AG04449 (cell line): Measurements from ENCODE around the gene ALG9.

ENCODE experiments used
- CTCF ChIA-PET: fragments of 350-600 bp; formaldehyde crosslinking; extraction: SDS; loops from one replicate; lab custom pipeline; 2021; ENCODE audit warnings: antibody characterized with exemption; lab: Yijun Ruan, JAX
- POLR2A ChIA-PET: fragments of 400-600, 350-600 bp; formaldehyde crosslinking; extraction: SDS; loops from one replicate; lab custom pipeline; 2020; ENCODE audit warnings: antibody characterized with exemption, inconsistent platforms; lab: Yijun Ruan, JAX
- DNase-seq: peaks from one replicate; pipeline ENCODE4 v3.0.0-alpha.2; 2010; ENCODE audit warnings: low read depth, low spot score
- H3K4me3 ChIP-seq: 2 replicates; pipeline ENCODE4 v1.5.1; 2011; ENCODE audit warnings: low read depth, mild to moderate bottlenecking, control low read depth, low read length
- TF ChIP-seq, protein P1 (sequence below): IDR thresholded peaks from one replicate; pipeline ENCODE4 v1.5.1; 2011; ENCODE audit warnings: mild to moderate bottlenecking, moderate library complexity, low read length, control low read depth, inconsistent platforms; ENCODE audit not compliant: insufficient read depth; ENCODE audit errors: missing control alignments

ALG9 gene

GRCh38 chr11:111745719-111746504 is 125.5 kb downstream of the ALG9 start:
- ChIA-PET CTCF (interaction anchor here (0.6 to 2.4 kb wide), 6 partner anchors 11 to 182 kb away, joined by 3 to 9 read pairs (median 3); no protein-coding TSS in a partner anchor), POLR2A (no interaction called here)
- no peak for DNase-seq
- H3K4me3 ChIP-seq, result no peak overlapping the region
- TF ChIP-seq, protein P1, sequence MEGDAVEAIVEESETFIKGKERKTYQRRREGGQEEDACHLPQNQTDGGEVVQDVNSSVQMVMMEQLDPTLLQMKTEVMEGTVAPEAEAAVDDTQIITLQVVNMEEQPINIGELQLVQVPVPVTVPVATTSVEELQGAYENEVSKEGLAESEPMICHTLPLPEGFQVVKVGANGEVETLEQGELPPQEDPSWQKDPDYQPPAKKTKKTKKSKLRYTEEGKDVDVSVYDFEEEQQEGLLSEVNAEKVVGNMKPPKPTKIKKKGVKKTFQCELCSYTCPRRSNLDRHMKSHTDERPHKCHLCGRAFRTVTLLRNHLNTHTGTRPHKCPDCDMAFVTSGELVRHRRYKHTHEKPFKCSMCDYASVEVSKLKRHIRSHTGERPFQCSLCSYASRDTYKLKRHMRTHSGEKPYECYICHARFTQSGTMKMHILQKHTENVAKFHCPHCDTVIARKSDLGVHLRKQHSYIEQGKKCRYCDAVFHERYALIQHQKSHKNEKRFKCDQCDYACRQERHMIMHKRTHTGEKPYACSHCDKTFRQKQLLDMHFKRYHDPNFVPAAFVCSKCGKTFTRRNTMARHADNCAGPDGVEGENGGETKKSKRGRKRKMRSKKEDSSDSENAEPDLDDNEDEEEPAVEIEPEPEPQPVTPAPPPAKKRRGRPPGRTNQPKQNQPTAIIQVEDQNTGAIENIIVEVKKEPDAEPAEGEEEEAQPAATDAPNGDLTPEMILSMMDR, result no peak

DNA sequence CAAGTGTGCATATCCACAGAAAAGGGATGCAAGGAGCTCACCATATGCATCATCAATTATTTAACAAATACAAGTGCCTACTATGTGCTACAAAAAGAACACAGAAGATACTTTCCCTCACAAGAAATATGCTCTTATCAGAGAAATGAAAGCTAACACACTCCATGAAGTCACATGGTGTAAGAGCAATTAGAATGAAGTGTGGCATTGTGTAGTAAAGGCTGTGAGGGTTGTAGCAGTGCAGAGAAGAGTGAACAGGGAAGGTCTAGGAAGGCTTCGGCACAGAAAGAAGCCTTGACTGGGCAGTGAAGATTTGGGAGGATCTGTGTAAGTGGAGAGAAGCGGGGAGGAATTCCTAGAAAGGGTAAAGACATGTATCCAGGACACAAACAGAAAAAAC is 127.7 kb downstream of the ALG9 start:
- CTCF ChIA-PET, result interaction anchor here (1.1 to 2.4 kb wide), 4 partner anchors 25 to 139 kb away, joined by 3 to 9 read pairs (median 5); no protein-coding TSS in a partner anchor

DNA sequence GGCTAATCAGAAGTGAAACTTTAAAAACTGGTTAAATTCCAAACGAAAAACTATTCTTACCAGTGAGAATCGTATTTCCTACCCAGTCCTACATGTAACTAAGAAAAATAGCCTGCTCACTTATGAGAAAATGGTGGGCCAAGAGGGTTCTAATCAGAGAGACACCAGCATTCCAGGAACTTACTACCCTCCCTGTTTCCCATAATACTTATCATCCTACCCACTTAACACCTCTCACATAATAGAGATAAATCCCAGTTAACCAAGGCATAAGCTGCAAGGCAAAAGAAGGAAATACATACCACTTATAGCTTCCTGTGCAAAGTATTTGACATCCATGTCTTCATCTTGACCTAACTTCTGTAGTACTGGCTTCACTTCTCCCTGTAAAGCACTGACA is 129.6 kb downstream of the ALG9 start:
- CTCF ChIA-PET, result interaction anchor here (1.7 kb wide), 1 partner anchor 137 kb away, joined by 4 read pairs; no protein-coding TSS in a partner anchor
- DNase-seq, result no peak

More for the DNA sequence above, 127.7 kb downstream of the ALG9 start:
- DNase-seq, result no peak
- TF ChIP-seq, protein P1, result no peak
- H3K4me3 ChIP-seq, result no peak overlapping the region
- POLR2A ChIA-PET, result no interaction called here

DNA sequence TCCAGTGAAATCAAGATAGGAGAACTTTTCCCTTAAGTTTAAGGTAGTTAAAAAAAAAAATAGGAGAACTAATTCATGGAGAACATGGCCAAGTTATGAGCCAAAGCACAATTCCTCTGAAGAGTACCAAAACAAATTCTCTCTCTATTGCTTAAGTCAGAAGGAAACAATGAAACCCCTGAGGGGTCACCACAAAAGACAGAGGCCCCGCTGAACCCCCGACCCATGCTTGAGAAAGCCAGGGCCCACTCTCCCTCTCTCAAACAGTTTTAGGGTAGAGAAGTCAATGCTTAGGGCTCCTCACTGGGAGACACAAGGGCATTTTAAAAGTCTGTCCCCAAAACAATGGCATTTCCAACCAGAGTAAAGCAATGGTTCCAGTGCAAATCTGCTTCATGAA is 132.1 kb downstream of the ALG9 start:
- no peak overlapping the region for H3K4me3 ChIP-seq
- DNase-seq, result no peak
- CTCF ChIA-PET, result no interaction called here
- POLR2A ChIA-PET, result no interaction called here
- TF ChIP-seq, protein P1, result no peak

More for the DNA sequence above, 129.6 kb downstream of the ALG9 start:
- H3K4me3 ChIP-seq, result no peak overlapping the region
- TF ChIP-seq, protein P1, result no peak
- POLR2A ChIA-PET, result no interaction called here

GRCh38 chr11:111737444-111738210 is 133.8 kb downstream of the ALG9 start:
- H3K4me3 ChIP-seq, result no peak overlapping the region
- TF ChIP-seq, protein P1, result no peak
- ChIA-PET POLR2A (no interaction called here), CTCF (interaction anchor here (1.4 kb wide), 1 partner anchor 25 kb away, joined by 4 read pairs; no protein-coding TSS in a partner anchor)
- DNase-seq, result no peak
